Measurements from ENCODE around the gene CCL17.
A peak's percentile ranks its signal among the peaks of the same experiment; 100 is the strongest.

The CCL17 gene

GRCh38 chr16:57372372-57373116, 32.0 kb upstream of the CCL17 start, which contains the start of gene CX3CL1 (continued):
- TF ChIP-seq, protein P1, sequence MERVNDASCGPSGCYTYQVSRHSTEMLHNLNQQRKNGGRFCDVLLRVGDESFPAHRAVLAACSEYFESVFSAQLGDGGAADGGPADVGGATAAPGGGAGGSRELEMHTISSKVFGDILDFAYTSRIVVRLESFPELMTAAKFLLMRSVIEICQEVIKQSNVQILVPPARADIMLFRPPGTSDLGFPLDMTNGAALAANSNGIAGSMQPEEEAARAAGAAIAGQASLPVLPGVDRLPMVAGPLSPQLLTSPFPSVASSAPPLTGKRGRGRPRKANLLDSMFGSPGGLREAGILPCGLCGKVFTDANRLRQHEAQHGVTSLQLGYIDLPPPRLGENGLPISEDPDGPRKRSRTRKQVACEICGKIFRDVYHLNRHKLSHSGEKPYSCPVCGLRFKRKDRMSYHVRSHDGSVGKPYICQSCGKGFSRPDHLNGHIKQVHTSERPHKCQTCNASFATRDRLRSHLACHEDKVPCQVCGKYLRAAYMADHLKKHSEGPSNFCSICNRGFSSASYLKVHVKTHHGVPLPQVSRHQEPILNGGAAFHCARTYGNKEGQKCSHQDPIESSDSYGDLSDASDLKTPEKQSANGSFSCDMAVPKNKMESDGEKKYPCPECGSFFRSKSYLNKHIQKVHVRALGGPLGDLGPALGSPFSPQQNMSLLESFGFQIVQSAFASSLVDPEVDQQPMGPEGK (tag by site-specific recombination; IDR thresholded peaks at IDR 0.05), result peak; percentile 32; the same call in 1 of the 2 replicates
- TF ChIP-seq ZSCAN30 (tag by site-specific recombination; IDR thresholded peaks at IDR 0.05), result no peak
- TF ChIP-seq ZBTB6 (tag by site-specific recombination; IDR thresholded peaks at IDR 0.05), result 0 out of 2 replicates have a peak, but pooled peaks have one; percentile 46
- TF ChIP-seq TCF7L2 (IDR thresholded peaks at IDR 0.05; ENCODE audit: borderline replicate concordance, low read depth, low read length), result no peak
- peak; percentile 86 for TF ChIP-seq EGR2 (tag by site-specific recombination; IDR thresholded peaks at IDR 0.05; ENCODE audit: low read depth)
- no peak for TF ChIP-seq ZBTB26 (tag by site-specific recombination; optimal IDR thresholded peaks at IDR 0.05)
- TF ChIP-seq ZNF76 (tag by site-specific recombination; IDR thresholded peaks at IDR 0.05; ENCODE audit: borderline replicate concordance, low read depth), result no peak
- TF ChIP-seq ZBTB48 (tag by site-specific recombination; IDR thresholded peaks at IDR 0.05), result peak; percentile 34; the same call in 1 of the 2 replicates
- TF ChIP-seq ZNF558 (tag by site-specific recombination; IDR thresholded peaks at IDR 0.05), result no peak
- TF ChIP-seq, protein P2, sequence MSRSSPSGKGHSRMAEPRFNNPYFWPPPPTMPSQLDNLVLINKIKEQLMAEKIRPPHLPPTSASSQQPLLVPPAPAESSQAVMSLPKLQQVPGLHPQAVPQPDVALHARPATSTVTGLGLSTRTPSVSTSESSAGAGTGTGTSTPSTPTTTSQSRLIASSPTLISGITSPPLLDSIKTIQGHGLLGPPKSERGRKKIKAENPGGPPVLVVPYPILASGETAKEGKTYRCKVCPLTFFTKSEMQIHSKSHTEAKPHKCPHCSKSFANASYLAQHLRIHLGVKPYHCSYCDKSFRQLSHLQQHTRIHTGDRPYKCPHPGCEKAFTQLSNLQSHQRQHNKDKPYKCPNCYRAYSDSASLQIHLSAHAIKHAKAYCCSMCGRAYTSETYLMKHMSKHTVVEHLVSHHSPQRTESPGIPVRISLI (tag by site-specific recombination; IDR thresholded peaks at IDR 0.05), result no peak
- TF ChIP-seq ZNF629 (tag by site-specific recombination; IDR thresholded peaks at IDR 0.05), result no peak
- TF ChIP-seq ZNF23 (tag by site-specific recombination; IDR thresholded peaks at IDR 0.05; ENCODE audit: borderline replicate concordance), result no peak
- no peak; the same call in 1 of the 2 replicates for TF ChIP-seq ZNF398 (tag by site-specific recombination; IDR thresholded peaks at IDR 0.05)
- TF ChIP-seq ZNF514 (tag by site-specific recombination; IDR thresholded peaks at IDR 0.05), result no peak
- TF ChIP-seq CTCF (tag by site-specific recombination; IDR thresholded peaks at IDR 0.05), result peak; percentile 31; the same call in 1 of the 2 replicates
- TF ChIP-seq, protein P3, sequence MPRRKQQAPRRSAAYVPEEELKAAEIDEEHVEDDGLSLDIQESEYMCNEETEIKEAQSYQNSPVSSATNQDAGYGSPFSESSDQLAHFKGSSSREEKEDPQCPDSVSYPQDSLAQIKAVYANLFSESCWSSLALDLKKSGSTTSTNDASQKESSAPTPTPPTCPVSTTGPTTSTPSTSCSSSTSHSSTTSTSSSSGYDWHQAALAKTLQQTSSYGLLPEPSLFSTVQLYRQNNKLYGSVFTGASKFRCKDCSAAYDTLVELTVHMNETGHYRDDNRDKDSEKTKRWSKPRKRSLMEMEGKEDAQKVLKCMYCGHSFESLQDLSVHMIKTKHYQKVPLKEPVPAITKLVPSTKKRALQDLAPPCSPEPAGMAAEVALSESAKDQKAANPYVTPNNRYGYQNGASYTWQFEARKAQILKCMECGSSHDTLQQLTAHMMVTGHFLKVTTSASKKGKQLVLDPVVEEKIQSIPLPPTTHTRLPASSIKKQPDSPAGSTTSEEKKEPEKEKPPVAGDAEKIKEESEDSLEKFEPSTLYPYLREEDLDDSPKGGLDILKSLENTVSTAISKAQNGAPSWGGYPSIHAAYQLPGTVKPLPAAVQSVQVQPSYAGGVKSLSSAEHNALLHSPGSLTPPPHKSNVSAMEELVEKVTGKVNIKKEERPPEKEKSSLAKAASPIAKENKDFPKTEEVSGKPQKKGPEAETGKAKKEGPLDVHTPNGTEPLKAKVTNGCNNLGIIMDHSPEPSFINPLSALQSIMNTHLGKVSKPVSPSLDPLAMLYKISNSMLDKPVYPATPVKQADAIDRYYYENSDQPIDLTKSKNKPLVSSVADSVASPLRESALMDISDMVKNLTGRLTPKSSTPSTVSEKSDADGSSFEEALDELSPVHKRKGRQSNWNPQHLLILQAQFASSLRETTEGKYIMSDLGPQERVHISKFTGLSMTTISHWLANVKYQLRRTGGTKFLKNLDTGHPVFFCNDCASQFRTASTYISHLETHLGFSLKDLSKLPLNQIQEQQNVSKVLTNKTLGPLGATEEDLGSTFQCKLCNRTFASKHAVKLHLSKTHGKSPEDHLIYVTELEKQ (tag by site-specific recombination; IDR thresholded peaks at IDR 0.05; ENCODE audit: borderline replicate concordance), result no peak
- no peak for TF ChIP-seq ZFP3 (tag by site-specific recombination; IDR thresholded peaks at IDR 0.05; ENCODE audit: low read depth)
- TF ChIP-seq ZBTB20 (tag by site-specific recombination; IDR thresholded peaks at IDR 0.05), result peak; percentile 27; the same call in 1 of the 2 replicates
- no peak for TF ChIP-seq ZNF555 (tag by site-specific recombination; conservative IDR thresholded peaks at IDR 0.05)
